Stimulated activated CD4-positive, alpha-beta T cell treated with anti-CD3 and anti-CD28 coated beads, Interleukin-15, amount 100 ng/mL, for 24 hours (primary cell): ENCODE data around the gene FBRSL1.
"Not testable (repeated sequence)": the region's sequence is repeated elsewhere in the genome, so short reads cannot be mapped to it uniquely, and the experiment has no call there.

Experiments used
- DNase-seq: peaks from one replicate; pipeline ENCODE4 v3.0.0-alpha.2; 2020

The FBRSL1 gene

DNA sequence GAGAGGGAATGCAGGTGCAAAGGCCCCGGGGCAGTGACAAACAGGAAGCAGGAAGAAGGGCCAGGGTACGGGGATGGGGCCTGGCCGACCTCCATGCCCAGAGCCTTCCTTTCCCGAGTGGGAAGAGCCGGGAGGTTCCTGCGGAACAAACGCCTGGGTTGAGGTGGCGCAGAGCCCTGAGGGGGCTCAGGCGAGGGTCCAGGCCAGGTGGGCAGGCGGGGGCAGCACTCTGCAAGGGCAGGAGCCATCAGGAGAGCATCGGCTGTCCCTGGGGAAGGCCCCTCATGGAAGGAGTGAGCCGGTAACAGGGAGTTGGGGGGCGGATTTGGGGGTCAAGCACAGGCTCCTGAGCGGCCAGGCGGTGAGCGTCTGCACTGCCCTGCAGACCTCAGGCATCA is 18.1 kb upstream of the FBRSL1 start:
- DNase-seq, result no peak

- no peak for DNase-seq
Observed at GRCh38 chr12:132472386-132472785, 17.6 kb upstream of the FBRSL1 start.

DNA sequence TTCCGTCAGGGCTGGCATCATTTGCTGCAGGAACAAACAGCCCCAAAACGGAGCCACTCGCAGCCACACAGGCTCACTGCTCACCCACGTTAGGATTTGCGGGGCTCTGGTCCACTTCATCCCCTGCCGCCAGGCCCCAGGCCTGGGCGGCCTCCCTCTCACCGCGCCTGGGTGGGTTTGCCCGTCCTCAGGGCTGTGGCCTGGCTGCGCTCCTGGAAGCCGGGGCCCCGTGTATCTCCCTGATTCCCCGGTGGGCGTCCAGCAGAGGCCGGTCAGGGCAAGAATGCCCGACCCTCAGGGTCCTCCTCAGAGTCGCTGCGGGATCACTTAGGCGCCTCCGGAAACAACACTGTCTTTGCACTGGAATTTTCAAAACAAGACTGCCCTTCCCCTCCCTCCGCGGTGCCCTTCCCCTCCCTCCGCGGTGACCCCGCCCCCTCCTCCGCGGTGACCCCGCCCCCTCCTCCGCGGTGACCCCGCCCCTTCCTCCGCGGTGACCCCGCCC is 15.7 kb upstream of the FBRSL1 start:
- DNase-seq, result no peak

DNA sequence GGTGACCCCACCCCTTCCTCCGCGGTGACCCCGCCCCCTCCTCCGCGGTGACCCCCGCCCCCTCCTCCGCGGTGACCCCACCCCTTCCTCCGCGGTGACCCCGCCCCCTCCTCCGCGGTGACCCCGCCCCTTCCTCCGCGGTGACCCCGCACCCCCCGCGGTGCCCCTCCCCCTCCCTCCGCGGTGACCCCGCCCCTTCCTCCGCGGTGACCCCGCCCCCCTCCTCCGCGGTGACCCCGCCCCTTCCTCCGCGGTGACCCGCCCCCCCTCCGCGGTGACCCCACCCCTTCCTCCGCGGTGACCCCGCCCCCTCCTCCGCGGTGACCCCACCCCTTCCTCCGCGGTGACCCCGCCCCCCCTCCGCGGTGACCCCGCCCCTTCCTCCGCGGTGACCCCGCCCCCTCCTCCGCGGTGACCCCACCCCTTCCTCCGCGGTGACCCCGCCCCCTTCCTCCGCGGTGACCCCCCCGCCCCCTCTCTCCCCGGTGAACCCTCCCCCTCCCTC is 15.1 kb upstream of the FBRSL1 start:
- not testable (repeated sequence) for DNase-seq

DNA sequence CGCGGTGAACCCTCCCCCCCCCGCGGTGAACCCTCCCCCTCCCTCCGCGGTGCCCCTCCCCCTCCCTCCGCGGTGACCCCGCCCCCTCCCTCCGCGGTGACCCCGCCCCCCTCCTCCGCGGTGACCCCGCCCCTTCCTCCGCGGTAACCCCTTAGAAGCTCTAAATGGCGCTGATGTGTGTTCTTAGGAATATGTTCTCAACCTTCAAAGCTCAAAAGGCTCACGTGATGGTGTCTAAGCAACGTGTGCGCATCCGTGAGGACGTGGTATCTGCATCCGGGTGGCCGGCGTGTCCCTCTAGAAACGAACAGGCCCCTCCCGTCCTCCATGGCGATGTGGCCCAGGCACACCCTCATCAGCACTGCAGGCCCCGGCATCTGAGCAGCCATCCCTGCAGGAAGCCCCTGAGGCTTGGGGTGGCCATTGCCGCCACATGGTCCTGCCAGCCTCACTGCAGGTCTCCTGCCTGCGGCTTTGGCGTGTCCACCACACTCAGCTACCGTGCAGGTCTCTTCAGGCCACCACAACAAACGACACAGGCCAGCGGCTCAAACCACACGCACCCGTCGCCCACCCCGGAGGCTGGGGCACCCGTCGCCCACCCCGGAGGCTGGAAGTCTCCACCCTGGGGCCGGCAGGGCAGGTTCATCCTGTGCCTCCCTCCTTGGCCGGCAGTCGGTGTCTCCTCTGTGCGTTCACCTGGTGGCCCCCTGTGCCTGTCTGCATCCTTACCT is 14.5 kb upstream of the FBRSL1 start:
- no peak for DNase-seq

DNA sequence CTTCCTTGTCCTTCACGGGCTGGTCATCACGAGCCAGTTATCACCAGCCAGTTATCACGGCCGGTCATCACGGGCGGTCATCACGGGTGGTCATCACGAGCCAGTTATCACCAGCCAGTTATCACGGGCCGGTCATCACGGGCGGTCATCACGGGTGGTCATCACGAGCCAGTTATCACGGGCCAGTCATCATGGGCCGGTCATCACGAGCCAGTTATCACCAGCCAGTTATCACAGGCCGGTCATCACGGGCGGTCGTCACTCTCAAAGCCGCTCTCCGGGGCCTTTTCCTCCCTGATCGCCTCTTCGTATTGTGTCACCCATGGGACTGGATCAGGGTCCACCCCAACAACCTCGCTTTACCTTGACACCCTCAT is 13.9 kb upstream of the FBRSL1 start:
- DNase-seq, result no peak

GRCh38 chr12:132476421-132476820 is 13.5 kb upstream of the FBRSL1 start:
- no peak for DNase-seq

- no peak for DNase-seq
Observed at GRCh38 chr12:132477017-132477702, 12.8 kb upstream of the FBRSL1 start.

DNA sequence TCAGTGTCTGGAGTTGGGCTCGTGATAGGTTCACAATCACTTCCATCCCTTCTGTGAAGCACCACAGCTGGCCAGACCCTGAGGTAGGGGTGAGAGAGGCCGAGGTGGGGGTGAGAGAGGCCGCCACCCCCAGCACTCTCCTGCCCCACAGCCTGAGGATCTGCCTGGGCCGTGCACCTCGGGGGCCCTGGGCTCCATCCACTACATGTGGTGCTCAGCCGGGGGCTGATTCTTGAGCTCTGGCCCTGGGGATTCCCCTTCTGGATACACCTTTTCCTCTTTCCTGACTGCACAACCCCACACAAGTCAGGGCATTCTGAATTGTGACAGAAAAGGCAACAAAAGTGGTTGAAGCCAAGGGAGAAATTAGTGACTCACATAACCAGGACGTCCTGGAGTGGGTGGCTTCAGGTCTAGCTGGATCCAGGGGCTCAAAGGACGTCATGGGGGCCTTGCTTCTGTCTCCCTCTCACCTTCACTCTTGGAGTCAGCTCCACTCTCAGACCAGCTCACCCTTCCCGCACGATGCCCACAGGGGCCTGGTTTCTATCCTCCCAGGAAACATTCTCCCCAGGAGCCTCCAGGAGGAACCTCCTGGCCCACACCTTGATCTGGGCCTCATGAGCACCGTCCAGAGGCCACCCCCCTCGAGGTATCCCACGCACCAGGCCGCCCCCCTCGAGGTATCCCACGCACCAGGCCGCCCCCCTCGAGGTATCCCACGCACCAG is 12.1 kb upstream of the FBRSL1 start:
- no peak for DNase-seq

- no peak for DNase-seq
Observed at GRCh38 chr12:132478433-132478803, 11.5 kb upstream of the FBRSL1 start.

DNA sequence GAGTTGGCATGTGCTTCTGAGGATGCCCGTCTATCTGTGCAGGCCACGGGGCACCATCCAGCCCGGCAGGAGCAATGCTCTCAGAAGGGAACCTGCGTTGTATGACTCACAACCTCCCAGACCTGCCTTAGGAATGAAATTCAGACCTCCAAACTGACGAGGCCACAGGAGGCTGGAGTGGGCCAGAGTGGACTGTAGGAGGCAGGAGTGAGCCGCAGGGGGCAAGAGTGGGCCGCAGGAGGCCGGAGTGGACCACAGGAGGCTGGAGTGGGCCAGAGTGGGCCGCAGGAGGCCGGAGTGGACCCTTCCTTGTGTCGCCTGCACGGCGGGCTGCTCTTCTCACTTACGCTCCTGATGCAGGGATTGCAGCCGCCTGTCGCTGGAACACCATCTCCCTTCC is 11.1 kb upstream of the FBRSL1 start:
- DNase-seq, result no peak

DNA sequence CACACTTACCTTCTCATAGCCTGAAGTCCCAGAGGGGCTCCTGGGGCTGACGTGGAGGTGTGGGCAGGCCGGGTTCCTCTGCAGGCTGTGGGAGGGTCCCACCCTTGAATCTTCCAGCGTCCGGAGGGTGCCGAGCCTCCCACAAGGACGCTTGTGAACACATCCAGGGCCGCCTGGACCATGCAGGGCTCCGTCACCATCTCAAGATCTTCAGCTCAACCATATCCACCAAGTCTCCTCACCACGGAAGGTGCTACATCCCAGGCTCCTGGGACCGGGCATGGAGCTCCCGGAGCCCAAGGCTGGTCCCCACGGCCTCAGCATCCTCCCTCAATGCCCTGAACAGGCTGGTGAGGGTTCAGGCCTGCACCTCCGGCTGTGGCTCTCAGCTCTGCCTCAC is 10.7 kb upstream of the FBRSL1 start:
- no peak for DNase-seq

DNA sequence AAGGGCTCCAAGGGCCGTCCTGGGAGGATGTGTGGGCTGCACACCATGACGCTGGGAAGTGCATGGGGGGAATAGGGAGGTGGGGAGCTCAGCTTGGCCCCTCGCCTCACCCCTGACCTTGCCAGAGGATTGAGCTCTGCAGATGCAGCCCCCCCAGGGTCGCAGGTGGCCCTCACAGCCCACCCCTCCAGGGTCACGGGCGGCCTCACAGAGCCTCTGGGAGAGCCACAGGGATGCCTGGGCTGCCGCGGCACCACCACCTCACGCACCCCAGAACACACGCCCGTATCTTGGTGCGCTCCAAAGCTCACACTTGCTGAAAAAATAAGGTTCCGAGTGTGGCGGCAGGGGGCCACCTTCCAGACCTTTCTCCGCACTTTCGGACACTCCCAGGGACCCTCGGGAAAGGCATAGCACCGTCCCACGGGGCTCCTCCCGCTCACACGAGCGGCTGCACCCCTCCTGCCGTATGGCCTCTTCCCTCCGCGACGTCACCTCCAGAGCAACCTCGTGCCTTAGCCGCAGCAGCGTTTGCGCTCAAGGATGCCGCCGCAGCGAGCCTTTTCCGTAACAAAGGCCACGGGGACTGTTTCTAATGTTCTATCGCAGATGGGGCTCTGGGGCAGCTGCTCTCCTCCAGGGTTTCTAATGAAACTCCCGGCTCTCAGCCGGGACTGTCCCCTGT is 9.9 kb upstream of the FBRSL1 start:
- no peak for DNase-seq

- no peak for DNase-seq
Observed at GRCh38 chr12:132480623-132481132, 9.3 kb upstream of the FBRSL1 start.

- DNase-seq, result no peak
Observed at GRCh38 chr12:132481345-132481744, 8.6 kb upstream of the FBRSL1 start.

DNA sequence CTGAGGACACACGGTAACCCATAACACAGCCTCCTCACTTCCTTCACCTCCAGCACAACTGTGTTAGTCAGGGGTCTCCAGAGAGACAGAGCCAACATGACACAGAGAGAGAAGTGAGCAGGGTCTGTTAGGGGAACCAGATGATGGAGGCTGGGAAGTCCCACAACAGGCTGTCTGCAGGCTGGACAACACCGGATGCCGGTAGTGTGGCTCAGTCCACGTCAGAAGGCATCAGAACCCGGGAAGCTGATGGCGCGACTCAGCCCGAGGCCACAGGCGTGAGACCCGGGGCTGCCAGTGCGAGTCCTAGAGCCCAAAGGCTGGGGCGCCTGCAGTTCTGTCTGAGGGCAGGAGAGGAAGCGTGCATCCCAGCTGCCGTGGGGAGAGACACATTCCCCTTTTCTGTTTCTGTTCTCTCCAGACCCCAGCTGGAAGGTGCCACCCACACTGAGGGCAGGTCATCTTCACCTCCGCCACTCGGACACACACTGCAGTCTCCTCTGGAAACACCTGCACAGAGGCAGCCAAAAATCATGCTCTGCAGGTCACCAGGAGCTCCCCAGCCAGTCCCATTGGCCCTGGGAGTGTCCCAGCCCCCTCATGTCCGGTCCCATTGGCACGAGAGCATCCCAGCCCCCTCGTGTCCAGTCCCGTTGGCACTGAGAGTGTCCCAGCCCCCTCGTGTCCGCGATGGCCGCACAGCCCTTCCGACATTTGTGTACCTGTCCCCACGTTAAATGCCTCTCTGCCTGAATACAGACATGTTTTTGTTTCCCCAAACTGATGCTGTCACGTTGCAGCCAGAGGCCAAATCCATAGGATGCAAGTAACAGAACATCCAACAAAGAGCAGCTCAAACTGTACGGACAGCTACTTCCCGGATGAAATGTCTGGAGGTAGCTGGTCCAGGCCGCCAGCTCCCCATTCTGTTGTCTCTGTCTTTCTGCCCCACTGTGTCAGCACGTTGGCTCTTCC is 7.9 kb upstream of the FBRSL1 start:
- DNase-seq, result no peak

DNA sequence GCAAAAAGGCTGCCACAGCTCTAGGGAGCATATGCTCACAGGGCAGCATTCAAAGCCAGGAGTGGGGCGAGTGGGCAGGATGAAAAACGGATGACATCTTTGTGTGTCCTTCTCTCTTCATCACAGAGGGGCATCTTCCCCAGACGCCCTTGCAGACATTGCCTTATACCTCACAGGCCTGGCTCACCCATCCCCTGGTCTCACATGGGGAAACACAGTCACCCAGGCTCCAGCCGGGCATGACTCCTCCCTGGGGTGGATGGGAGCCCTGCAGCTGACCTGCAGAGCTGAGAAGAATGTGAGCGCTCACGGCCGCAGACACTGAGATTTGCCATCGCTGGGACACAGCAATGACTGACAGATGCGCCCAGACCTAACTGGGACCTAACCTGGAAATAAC is 7.2 kb upstream of the FBRSL1 start:
- DNase-seq, result no peak

GRCh38 chr12:132483208-132483607 is 6.7 kb upstream of the FBRSL1 start:
- DNase-seq, result no peak

GRCh38 chr12:132483612-132484011 is 6.3 kb upstream of the FBRSL1 start:
- no peak for DNase-seq

GRCh38 chr12:132484183-132484890 is 5.6 kb upstream of the FBRSL1 start:
- DNase-seq, result no peak

DNA sequence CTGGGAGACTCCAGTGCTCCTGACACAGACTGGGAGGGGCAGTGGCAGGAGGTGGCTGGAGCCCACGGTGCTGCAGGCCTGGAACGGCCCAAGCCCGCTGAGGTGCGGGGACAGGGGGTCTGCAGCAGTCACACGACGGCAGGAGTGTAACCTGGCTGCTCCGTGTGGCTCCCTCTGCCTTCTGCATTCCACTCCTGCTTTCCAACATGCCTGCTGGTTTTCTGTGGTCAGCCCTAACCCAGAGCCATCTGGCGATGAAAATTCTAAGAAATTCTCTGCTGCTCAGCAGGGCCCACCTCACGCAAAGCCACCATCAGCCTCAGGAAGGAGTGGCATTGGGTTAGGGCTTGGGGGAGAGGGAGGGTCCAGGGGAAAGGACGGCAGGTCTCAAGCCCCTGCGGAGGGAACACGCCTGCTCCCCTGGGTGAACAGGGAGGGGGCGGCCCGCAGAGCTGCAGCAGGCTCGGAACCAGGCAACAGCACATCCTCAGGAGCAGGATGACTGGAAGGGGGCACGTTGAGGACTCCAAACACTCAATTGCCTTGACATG is 5.0 kb upstream of the FBRSL1 start:
- DNase-seq, result no peak
